ENCODE data around the gene ZNF630. TPM values are rescaled to one million over a fixed set of nuclear protein-coding genes. Genes with fewer than 3 reads are reported as not detected.

Gene ZNF630
- polyA plus RNA-seq, 1 of the 3 experiments (the other 2 are of a cell fraction) = 0.61 TPM

DNA sequence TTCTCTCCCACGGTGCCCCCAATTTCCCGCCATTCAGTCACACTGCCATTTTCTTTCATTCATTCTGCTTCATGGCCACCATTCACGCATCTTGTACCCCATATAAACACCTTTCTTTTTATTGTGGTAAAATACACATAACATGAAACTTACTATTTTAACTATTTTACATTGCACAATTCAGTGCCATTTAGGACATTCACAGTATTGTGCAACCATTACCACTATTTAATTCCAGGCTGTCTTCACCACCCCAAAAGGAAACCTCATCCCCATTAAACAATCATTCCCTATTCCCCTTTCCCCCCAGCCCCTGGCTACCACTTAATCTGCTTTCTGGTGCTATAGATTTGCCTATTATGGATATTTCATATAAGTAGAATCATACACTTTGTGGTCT is 48.7 kb downstream of the ZNF630 start (continued):
- TF ChIP-seq, protein P1, sequence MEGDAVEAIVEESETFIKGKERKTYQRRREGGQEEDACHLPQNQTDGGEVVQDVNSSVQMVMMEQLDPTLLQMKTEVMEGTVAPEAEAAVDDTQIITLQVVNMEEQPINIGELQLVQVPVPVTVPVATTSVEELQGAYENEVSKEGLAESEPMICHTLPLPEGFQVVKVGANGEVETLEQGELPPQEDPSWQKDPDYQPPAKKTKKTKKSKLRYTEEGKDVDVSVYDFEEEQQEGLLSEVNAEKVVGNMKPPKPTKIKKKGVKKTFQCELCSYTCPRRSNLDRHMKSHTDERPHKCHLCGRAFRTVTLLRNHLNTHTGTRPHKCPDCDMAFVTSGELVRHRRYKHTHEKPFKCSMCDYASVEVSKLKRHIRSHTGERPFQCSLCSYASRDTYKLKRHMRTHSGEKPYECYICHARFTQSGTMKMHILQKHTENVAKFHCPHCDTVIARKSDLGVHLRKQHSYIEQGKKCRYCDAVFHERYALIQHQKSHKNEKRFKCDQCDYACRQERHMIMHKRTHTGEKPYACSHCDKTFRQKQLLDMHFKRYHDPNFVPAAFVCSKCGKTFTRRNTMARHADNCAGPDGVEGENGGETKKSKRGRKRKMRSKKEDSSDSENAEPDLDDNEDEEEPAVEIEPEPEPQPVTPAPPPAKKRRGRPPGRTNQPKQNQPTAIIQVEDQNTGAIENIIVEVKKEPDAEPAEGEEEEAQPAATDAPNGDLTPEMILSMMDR (IDR thresholded peaks at IDR 0.05) = no peak
- no peak for TF ChIP-seq ELF1 (IDR thresholded peaks at IDR 0.05)
- TF ChIP-seq FOXM1 (IDR thresholded peaks at IDR 0.05; ENCODE audit: low read depth) = no peak

DNA sequence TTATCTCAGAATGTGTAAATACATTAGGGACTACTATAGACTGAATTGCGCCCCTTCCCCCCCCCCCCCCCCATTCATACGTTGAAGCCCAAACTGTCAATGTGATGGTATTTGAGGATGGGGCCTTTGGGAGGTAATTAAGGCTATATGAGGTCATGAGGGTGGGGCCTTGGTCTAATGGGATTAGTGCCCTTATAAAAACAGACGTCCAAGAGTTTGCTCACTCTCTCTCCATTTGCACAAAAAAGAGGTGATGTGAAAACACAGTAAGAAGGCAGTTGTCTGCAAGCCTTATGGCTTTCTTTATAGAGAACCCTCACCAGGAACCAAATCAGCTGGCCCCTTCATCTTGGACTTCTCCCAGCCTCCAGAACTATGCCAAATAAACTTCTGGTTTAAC is 49.3 kb downstream of the ZNF630 start:
- Histone ChIP-seq H3K4me2 (peak overlapping the region; percentile 79; the same call in 1 of the 2 replicates), H3F3A (replicated peaks; ENCODE audit: insufficient read depth) (no peaks in the 10 kb centered on the region), H3K9me2 (no peaks in the 10 kb centered on the region), H3K79me2 (ENCODE audit: insufficient read depth) (no peaks in the 10 kb centered on the region), H3K27ac (ENCODE audit: low read depth in 2 of 2, low read length in 1 of 2) (peak overlapping the region; percentile 77 to 93; a peak in 2 of 4 replicates), H3K9me3 (no peaks in the 10 kb centered on the region), H2AFZ (ENCODE audit: low read depth) (no peak overlapping the region), H4K20me1 (ENCODE audit: insufficient read depth) (no peaks in the 10 kb centered on the region), H3K9ac (no peak overlapping the region), H3K36me3 (replicated peaks in 1 of 2; ENCODE audit: control insufficient read depth in 1 of 2, insufficient read depth in 2 of 2, low read length in 1 of 2) (no peaks in the 10 kb centered on the region), H3K27me3 (ENCODE audit: insufficient read depth) (no peaks in the 10 kb centered on the region), H3K4me1 (ENCODE audit: control insufficient read depth in 1 of 2, insufficient read depth in 2 of 2, low read depth in 1 of 2, low read length in 1 of 2) (peaks cover 0 to 5% of the 10 kb centered on the region in 2 experiments; a peak in 2 of 4 replicates), H3K4me3 (ENCODE audit: low read depth in 2 of 2, low read length in 1 of 2) (peak overlapping the region in 1 of 2 experiments; percentile 57; a peak in 1 of 4 replicates)
- DNase-seq = no peak
- TF ChIP-seq SIN3A (IDR thresholded peaks at IDR 0.05; ENCODE audit: borderline replicate concordance, low read depth, low read length) = no peak
- no peak for TF ChIP-seq FOXM1 (IDR thresholded peaks at IDR 0.05; ENCODE audit: low read depth)
- TF ChIP-seq EZH2phosphoT487 (IDR thresholded peaks at IDR 0.05; ENCODE audit: borderline replicate concordance, low read depth) = no peak
- TF ChIP-seq FOSL2 (IDR thresholded peaks at IDR 0.05; ENCODE audit: borderline replicate concordance, low read depth) = no peak
- no peak for TF ChIP-seq POLR2AphosphoS5 (IDR thresholded peaks at IDR 0.05; ENCODE audit: low read depth, low read length)
- TF ChIP-seq, protein P1 (IDR thresholded peaks at IDR 0.05) = no peak
- no peak for TF ChIP-seq EP300 (IDR thresholded peaks at IDR 0.05; ENCODE audit: borderline replicate concordance in 1 of 2, low read depth in 1 of 2, low read length in 1 of 2)
- TF ChIP-seq SMC3 (IDR thresholded peaks at IDR 0.05; ENCODE audit: low read depth, low read length) = no peak
- TF ChIP-seq, protein P2, sequence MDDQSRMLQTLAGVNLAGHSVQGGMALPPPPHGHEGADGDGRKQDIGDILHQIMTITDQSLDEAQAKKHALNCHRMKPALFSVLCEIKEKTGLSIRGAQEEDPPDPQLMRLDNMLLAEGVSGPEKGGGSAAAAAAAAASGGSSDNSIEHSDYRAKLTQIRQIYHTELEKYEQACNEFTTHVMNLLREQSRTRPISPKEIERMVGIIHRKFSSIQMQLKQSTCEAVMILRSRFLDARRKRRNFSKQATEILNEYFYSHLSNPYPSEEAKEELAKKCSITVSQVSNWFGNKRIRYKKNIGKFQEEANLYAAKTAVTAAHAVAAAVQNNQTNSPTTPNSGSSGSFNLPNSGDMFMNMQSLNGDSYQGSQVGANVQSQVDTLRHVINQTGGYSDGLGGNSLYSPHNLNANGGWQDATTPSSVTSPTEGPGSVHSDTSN (IDR thresholded peaks at IDR 0.05) = no peak
- TF ChIP-seq, protein P3, sequence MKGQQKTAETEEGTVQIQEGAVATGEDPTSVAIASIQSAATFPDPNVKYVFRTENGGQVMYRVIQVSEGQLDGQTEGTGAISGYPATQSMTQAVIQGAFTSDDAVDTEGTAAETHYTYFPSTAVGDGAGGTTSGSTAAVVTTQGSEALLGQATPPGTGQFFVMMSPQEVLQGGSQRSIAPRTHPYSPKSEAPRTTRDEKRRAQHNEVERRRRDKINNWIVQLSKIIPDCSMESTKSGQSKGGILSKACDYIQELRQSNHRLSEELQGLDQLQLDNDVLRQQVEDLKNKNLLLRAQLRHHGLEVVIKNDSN (IDR thresholded peaks at IDR 0.05; ENCODE audit: borderline replicate concordance, low read depth) = no peak
- no peak for TF ChIP-seq NRF1 (IDR thresholded peaks at IDR 0.05; ENCODE audit: low read depth, low read length)
- TF ChIP-seq RAD21 (IDR thresholded peaks at IDR 0.05; ENCODE audit: low read length) = no peak
- no peak for TF ChIP-seq ZBTB33 (IDR thresholded peaks at IDR 0.05; ENCODE audit: borderline replicate concordance, low read depth)
- TF ChIP-seq MEF2A (IDR thresholded peaks at IDR 0.05; ENCODE audit: borderline replicate concordance, low read depth) = no peak
- ChIA-PET CTCF (interaction anchor here (1.6 kb wide), 1 partner anchor 189 kb away, joined by 5 read pairs; no protein-coding TSS in a partner anchor), POLR2A (no interaction called here)
- 13% methylated on average over 2 of the region's 3 CpGs for WGBS (ENCODE audit: low lambda C conversion rate)
